ENCODE results near the gene PAK1.

Gene PAK1

DNA sequence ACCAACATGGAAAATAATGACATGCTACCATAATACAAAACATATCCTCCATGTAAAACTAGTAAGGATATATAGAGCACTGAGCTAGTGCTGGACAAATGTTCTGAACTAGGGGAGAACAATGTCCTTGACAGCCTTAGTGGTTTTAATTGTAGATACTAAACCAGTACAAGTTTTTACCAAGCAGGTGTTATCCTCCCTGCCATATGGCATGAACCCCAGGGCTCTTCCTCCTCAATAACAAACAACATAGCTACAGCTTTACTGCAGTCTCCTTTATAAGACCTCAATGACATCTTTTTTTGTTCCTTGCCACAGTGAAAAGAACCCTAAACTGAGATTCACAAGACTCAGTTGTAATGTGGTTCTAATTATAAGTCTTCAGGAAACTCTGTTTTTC lies 102.2 kb downstream of the PAK1 start:
- DNase-seq (ENCODE audit: low read depth) = no peak

DNA sequence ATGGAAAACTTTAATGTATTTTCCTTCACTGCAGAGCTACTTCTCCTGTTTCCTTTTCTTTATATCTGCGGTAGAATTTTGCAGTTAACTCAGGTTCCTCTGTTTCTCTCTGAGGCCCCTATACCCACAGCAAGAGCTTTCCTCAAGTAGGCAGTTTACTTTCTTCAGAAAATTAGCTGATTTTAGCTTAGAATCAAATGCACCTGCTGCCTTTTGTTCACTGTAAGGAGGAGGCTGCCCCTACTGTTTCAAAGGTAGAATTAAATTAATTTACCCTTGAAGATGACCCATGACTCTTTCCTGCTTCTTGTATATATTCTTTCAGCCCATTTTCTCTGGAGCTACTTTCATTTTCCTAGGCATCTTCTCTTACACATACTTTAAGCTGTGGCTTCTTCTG lies 103.7 kb downstream of the PAK1 start:
- no peak for DNase-seq (ENCODE audit: low read depth)

DNA sequence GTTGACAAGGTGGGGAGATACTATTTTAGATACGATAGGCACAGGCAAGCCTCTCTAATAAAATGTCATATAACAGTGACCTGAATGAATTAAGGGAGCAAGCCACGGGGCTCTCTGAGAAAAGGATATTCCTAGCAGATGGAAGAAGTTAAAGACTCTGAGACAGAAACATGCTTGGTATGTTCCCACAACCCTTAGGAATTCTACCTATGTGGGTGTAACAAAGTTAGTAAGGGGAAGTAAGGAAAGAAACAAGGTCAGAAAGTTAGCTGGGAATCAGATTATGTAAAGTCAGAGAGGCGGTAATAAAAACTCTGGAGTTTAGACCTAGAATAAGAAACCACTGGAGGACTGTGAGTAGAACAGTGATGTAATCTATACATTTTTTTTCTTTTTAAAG lies 112.7 kb downstream of the PAK1 start:
- no peak for DNase-seq (ENCODE audit: low read depth)

DNA sequence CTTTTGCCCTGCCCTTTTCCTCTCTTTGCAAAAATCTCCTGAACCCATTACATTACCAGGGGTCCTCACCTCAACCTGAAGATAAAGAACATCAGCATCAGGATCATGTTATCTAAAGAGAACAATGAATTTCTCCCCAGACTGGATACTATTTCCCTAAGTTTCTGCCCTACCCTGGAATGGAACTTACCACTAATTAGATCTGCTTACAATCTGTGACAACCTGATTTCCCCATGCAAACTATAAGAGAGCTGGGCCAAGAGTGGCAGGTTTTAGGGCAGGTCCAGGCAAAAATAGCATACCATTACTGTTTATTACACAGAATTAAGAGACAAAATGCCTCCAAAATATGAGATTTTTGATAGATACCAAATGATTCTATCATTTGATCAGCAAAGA lies 114.4 kb downstream of the PAK1 start:
- no peak for DNase-seq (ENCODE audit: low read depth)

DNA sequence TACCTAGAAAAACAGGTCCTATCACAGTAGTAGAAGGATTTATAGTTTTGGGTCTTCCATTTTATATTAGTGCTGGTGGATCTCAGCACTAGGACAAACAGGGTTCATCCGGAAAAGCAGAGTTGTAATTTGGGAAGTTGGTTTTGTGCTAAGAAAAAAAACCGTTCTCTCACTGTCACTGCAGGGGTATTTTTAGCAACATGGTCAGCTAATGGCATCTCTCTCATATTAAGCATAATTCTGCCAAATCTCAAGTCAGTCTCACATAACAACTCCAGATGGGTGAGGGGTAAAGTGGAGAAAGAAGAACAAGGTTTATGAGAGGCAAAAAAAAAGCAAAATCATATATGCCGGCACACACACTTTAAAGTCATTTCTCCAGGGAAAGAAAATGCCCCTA lies 120.8 kb downstream of the PAK1 start:
- DNase-seq (ENCODE audit: low read depth) = no peak

DNA sequence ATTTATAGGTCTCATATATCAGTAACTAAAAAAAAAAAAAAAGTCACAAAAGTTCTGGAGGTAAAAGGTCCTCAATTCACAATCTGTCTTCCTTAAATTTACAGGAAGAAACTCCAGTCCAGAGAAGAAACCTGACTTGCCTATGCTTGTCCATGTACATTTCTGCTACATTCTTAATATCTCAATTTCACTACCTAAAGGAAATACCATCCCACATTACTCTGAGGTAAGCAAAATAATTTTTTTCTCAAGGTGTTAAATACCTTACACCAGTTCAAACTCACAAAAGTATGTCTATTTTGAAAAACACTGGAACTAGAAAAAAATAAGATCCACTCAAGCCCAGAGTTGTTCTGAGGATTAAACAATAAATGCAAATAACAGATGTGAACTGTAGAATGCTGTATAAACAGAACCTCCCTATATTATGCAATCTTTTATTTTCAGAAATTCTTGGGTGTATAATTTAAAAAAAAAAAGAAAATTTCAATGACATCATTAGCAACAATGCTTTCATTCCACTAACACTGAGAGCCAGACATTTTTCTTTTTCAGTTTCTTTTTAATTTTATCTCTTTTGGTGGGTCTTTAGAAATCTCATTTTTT lies 122.5 kb downstream of the PAK1 start:
- no peak for DNase-seq (ENCODE audit: low read depth)

DNA sequence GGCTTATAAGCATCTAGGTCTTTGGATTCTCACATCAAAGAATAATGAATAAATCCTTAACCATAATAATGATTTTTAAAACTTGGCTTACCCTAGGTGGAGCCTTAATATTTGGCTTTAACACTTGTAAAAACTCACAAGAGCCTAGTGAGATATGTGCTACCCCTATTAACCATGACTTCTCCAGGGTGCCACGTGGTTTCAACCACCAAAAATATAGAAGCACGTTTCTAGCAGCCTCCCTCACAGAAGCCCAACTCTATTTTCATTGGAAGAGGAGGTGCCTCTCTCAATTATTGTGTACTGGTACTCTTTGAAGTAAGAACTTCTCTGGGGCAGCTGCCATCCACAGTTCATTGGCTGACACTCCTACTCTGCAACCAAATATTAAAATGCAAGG lies 125.9 kb downstream of the PAK1 start:
- DNase-seq (ENCODE audit: low read depth) = no peak

DNA sequence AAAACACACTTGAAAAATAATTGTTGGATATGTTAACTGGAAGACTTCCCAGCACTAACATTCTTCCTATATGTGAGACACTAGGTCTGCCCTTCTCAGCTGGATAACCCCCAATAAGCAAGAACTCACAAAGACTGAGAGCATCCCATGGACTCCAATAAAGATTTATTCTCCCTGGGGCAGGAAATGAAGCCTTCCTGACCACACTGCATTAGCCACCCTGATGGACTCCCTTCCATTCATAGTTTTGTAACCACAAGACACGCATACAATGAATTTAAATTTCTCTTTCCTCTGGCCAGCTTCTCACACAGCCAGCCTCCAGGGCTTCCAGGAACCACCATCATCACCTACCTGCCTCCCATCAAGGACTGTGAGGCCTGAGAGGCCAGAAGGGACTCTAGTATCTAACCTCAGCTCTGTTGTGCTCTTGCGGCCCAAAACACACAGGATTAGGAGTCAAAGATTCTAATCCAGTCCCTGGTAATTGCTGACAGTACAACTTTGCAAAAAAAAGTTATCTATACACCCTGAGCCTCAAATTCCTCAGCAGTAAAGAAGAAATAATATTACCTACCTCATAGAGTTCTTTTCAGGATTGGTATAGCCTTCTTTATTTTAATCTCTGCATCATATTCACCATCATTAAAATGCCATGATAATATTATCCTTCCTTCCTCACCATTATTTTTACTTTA lies 126.8 kb downstream of the PAK1 start:
- no peak for DNase-seq (ENCODE audit: low read depth)

DNA sequence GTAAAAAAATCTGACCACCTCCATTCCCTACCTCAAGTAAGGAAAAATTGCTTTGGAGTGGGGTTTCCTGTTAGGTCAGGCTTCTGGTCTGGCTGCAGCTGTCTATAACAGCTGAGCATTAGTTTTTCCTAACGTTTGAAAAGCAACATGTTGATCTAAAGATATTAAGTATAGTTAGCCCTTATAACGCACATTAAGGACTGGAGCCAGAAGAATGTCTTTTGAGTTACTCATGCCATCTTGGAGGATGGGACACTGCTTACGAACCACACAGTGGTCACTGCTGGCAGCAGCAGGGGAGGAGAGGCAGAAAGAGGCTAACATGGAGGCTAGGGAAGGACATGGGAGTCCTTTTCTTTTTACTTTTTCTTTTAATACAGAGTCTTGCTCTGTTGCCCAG lies 128.3 kb downstream of the PAK1 start:
- DNase-seq (ENCODE audit: low read depth) = no peak

DNA sequence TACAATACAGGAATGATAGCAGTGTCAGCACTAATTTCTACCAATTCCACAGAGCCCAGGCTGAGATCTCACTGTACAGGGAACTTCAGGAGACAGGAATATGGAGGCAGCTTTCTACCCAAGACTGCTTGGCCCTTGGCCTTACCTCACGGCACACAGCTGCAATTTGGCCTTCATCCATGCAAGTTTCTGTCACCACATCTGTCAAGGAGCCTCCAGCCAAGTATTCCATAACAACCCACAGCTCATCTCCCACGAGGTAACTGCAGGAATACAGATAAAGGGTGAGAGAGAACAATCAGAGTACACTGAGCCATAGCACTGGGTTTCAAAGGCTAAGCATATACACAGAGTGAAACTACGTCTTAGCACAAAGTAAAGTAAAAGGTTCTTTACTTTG lies 133.4 kb downstream of the PAK1 start:
- no peak for DNase-seq (ENCODE audit: low read depth)

DNA sequence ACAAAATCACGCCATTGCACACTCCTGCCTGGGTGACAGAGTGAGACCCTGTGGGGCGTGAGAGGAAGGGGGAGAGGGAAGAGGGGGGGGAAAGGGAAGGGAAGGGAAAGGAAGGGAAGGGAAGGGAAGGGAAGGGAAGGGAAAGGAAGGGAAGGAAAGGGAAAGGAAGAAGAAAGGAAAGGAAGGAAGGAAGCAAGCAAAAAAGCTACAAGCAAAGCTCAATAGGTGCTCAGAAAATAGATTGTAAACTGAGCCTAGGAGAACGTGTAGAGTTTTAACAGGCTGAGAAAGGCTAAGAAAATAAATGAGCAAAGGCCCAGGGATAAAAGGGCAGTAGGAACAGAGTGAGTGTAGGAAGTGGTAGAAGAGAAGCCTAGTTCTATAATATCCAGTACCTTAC lies 141.6 kb downstream of the PAK1 start:
- DNase-seq (ENCODE audit: low read depth) = no peak

DNA sequence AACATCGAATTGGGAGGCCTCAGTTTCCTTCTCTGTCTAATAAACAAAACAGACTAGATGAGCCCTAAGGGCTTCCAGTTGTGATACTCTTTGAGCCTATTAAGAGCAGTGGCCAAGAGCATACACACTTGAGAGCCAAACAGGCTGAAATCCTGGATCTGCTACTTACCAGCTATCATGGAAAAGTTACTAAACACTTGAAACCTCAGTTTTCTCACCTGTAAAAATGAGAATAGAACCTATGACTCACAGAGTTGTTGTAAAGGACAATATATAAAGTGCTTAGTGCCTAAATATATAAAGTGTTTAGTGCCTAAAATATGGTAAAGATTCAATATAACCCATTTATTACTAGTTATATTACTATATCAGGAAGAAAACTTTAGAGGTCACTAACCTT lies 148.7 kb downstream of the PAK1 start:
- no peak for DNase-seq (ENCODE audit: low read depth)

DNA sequence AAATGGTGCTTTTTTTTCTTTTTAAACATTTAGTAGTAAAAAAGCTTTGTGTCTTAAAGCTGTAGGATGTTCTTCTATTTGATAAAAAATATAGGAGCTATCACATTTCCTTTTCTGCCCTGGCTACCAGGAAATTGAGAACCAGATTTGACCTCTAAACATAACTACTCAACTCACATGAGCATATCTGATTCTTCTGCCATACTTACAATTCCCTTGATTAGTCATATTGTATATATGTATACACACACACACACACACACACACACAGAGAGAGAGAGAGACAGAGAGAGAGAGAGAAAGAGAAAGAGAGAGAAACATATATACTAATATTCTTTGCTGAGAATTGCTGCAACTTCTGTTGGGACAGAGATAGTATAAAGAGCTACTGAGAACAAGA lies 149.4 kb downstream of the PAK1 start:
- no peak for DNase-seq (ENCODE audit: low read depth)

DNA sequence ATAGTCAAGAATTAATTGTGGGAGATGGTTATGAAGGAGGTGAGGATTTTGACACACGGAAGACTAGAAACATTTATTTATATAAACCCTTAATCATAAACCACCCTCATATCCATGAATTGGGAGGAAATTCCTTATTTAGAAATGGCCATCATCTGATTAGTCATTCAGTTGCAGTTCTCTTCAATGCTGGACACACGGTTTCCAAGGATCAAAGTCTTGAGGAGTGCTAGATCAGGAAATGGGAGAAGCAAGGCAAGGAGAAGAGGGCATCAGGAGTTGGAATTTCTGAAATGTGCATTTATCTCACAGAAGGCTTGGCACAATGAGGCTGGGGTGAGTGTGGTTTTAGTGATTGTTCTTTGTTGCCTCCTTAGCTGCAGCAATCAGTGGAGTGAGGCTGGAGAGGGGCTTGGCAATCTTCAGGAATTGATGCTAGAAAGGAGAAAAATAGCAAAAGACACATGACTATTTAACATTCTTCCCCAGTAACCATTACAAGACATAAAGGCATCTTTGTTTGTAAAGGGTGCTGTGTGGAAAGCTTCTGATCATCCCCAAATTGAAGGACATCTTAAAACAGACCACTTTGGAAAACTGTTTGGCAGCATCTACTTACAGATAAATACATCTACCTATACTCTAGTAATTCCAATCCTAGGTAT lies 150.8 kb downstream of the PAK1 start:
- no peak for DNase-seq (ENCODE audit: low read depth)

DNA sequence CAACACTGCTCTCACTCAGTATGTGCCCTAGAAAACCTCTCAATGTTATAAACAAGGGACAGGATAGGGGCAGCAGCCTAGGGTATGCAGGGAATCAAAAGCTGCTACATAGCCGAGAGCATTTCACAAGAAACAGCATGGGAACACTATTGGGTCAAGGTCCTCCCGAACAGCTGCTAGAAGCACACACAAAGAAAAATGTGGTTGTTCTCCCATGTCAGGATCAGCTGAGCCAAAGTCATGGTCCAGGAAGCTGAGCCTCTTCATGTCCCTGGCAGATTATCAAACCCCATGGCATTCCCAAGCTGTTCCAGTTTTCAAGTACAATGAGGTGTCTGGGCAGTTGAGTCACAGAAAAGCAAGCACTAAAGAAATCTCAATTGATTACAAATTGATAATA lies 151.4 kb downstream of the PAK1 start:
- DNase-seq (ENCODE audit: low read depth) = no peak

DNA sequence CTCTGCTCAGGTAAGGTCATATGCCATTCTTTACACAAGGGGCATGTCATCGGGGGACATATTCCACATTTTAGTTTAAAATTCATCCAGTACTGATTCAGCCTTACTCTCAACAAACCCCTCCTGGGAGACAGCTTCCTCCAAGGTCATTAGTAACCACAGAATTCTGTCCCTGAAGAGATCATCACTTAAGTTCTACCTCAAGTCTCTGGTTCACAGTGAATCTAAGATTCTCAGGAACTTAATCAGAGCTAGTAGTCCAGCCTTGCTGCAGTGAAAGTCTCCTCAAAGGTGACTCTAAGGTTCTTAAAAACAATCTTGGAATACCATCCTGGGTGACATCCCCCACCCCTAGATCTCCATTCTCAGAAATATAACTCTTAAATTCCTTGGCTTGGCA lies 153.5 kb downstream of the PAK1 start:
- DNase-seq (ENCODE audit: low read depth) = no peak

DNA sequence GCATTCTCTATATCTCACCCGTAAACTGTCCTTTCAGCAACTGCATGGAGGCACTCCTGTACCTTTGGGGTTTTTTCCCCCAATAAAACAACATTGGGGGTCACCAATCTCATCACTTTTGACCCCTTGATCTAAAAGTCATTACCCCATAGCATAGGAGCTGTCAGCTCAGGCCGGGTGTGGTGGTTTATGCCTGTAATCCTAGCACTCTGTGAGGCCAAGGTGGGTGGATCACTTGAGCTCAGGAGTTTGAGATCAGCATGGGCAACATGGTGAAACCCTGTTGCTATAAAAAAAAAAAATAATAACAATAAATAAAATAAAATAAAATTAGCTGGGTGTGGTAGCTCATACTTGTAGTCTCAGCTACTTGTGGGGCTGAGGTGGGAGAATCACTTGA lies 155.3 kb downstream of the PAK1 start:
- DNase-seq (ENCODE audit: low read depth) = no peak

DNA sequence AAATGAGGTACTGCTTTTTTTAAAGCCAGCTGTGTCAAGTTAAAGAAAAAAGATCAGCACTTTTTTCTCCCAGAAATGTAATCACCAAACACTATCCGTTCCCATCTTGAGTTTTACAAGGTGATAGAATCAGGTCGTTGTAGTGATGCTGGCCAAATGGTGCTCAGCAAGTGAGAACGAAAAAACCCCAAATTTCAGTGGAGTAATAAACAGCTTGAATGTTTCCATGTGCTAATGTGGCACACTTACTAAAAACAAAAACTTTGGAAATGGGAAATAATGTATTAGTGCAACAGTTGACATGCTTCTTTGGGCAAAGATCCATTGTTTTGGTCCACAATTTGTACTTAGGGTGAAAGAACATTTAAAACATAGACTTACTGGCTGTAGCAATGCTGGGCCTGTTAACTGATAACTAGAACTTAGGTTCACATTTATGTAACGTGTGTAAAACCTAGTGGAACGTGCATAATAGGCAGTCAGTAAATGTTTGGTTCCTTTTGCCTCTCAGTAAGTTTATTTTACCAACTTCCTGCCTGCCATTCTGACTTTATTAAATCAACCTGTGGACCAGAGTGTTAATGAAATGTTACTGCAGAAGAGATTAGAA lies 157.1 kb downstream of the PAK1 start:
- no peak for DNase-seq (ENCODE audit: low read depth)

DNA sequence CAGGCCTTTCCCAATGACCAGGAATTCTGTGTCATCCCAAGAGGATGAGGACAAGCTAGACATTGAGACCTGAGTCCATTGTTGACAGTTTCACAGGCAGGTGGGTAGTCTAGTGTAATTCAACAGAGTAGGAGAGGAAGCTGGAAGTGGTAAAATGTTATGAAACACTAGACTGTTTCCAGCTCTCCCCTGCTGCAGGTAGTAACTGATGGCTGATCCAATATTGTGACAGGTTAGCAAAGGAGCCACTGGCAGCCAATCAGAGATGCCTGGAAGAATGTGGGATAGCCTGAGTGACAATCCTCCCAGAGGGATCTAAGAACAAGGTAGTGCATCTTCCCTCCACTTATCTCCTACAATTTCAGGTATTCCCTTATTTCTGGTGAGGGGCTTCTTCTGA lies 161.8 kb downstream of the PAK1 start:
- DNase-seq (ENCODE audit: low read depth) = no peak

DNA sequence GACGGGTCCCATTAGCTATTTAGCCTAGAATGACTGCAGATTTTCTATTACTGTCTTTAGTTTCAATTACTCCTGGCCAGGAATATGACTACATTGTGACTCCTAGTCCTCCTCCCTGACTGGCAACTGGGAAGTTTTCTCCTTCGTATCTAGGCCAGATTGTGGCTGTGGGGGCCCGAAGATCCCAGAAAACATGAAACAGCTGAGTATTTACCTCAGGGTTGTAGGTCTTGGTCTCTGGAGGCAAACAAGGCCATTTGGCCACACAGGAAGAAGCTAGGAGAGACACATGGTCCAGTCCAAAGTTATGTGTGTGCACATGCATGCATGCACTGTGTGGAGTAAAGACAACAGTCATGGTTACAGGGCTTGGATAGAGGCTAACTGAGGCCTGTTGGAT lies 162.2 kb downstream of the PAK1 start:
- DNase-seq (ENCODE audit: low read depth) = no peak

DNA sequence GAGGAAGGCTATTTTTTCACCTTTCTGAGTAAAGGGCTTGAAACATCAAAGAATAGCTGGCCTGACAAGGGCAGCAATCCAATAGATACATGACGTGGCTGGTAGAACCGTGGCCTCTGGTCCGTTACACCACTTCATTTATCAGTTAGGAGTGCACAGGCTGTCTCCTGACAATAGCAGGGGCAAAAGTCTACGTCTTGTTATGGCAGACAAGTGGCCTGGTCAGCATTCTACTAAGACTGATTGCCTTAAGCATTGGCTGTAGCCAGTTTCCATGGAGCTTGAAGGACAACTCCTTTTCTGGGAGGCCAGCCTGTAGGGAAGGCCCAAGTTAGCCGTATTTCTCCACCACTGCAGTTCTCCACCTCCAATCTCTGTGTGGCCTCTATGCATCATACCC lies 163.2 kb downstream of the PAK1 start:
- DNase-seq (ENCODE audit: low read depth) = no peak

DNA sequence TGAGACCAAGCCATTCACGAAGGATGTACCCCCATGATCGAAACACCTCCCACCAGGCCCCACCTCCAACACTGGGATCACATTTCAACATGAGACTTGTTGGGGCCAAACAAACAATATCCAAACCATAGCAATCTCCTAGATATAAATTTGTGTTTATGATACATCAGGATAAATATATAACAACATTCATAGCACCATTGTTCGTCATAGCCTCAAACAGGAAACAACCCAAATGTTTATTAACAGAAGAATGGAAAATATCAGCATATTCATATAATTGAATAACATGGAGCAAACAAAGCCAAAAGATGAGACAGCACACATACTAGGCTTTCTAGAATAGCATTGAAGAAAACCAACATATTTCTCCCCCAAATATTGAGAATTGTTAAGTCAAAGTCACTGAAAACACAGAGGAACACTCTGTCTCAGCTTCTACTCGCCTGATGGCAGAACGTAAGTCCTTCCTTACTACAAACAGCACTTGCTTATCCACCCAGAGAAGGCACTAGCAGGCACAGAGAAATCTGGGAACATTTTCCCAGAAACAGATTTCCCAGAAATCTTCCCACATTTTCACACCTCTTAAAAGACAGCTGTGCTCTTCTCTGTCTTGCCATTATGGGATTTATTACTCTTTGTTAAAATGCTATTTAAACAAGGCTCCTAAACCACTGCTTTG lies 164.4 kb downstream of the PAK1 start:
- DNase-seq (ENCODE audit: low read depth) = no peak

DNA sequence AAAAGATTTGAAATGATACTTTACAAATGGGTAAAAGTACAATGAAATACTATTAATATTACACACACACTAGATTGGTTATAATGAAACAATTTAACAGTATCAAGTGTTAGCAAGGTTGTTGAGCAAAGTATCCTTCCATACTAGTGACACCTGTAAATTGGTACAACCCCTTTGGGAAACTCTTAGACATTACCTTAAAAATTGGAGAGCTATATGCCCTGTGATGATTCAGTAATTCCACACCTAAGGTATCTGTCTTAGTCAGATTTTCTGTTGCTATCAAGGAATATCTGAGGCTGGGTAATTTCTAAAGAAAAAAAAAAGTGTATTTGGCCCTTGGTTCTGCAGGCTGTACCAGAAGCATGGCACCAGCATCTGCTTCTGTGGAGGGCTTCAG lies 165.1 kb downstream of the PAK1 start:
- no peak for DNase-seq (ENCODE audit: low read depth)
